Right atrium auricular region (tissue), 2 donors: ENCODE data around the gene PKLR. TPM values are rescaled to one million over a fixed set of nuclear protein-coding genes. Genes with fewer than 3 reads are reported as not detected.
"Not testable (repeated sequence)": the region's sequence is repeated elsewhere in the genome, so short reads cannot be mapped to it uniquely, and the experiment has no call there.

Source experiments
- DNase-seq: peaks from one replicate; pipeline ENCODE4 v3.0.0-alpha.2; 2019; ENCODE audit warnings: low spot score
- H3K27ac ChIP-seq, 2 donors: fragments of 200-600 bp; sonication (generic); 1 replicate in 1 of 2; 2 replicates in 1 of 2; pipeline ENCODE4 v1.5.1; 2016 to 2019
- H3K27me3 ChIP-seq, 2 donors: fragments of 200-600 bp; sonication (generic); one replicate each; pipeline versions ENCODE4 v1.5.1 to v1.6.0; 2017 to 2019
- H3K36me3 ChIP-seq: fragments of 200-600 bp; sonication (generic); one replicate; pipeline ENCODE4 v1.5.1; 2016
- H3K4me1 ChIP-seq, 2 donors: fragments of 200-600 bp; sonication (generic); one replicate each; pipeline versions ENCODE4 v1.5.1 to v1.6.0; 2017 to 2019
- H3K4me3 ChIP-seq, 2 donors: fragments of 200-600 bp; sonication (generic); 1 replicate in 1 of 2; 2 replicates in 1 of 2; pipeline ENCODE4 v1.5.1; 2017 to 2019; ENCODE audit warnings: mild to moderate bottlenecking in 1 of 2, moderate library complexity in 1 of 2
- H3K9me3 ChIP-seq, 2 donors: fragments of 200-600 bp; sonication (generic); one replicate each; pipeline ENCODE4 v1.5.1; 2019
- total RNA-seq, 2 donors: library from RNA; depleted of rRNA; stranded (reverse); fragments of >200 nt; gene quantifications; one replicate each; pipeline ENCODE4 v1.1.0, GENCODE V29; 2016
- TF ChIP-seq, protein P1 (sequence below), 2 donors: fragments of 200-600 bp; sonication (generic); IDR thresholded peaks; one replicate each; pipeline ENCODE4 v1.5.1; 2019; ENCODE audit warnings: antibody characterized with exemption in 2 of 2

PKLR gene
- total RNA-seq, 2 donors from 2014 or later = not detected

DNA sequence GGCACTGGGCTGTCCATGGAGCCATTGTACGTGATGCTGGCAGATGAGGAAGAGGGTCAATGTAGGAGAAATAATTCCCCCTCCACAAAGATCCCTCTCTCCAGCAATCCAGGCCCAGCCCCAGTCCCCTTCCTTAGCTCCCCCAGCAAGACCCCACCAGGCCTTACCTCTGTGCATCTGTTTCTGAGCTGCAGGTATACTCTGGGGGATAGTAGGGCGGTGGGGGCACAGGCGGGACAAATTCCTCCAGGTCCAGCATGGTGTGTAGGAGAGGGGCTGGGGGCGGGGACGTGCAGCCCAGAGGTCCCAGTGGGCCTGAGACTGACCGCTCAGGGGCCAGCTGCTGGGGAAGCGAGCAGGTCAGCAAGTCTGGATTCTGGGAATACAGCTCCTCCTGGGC lies 49.7 kb downstream of the PKLR start:
- Histone ChIP-seq H3K9me3 (no peaks in the 10 kb centered on the region), H3K4me1 (peaks cover 0 to 44% of the 10 kb centered on the region in 2 donors), H3K36me3 (peaks cover 9% of the 10 kb centered on the region), H3K4me3 (no peak overlapping the region), H3K27me3 (no peaks in the 10 kb centered on the region), H3K27ac (no peak overlapping the region)
- TF ChIP-seq, protein P1, sequence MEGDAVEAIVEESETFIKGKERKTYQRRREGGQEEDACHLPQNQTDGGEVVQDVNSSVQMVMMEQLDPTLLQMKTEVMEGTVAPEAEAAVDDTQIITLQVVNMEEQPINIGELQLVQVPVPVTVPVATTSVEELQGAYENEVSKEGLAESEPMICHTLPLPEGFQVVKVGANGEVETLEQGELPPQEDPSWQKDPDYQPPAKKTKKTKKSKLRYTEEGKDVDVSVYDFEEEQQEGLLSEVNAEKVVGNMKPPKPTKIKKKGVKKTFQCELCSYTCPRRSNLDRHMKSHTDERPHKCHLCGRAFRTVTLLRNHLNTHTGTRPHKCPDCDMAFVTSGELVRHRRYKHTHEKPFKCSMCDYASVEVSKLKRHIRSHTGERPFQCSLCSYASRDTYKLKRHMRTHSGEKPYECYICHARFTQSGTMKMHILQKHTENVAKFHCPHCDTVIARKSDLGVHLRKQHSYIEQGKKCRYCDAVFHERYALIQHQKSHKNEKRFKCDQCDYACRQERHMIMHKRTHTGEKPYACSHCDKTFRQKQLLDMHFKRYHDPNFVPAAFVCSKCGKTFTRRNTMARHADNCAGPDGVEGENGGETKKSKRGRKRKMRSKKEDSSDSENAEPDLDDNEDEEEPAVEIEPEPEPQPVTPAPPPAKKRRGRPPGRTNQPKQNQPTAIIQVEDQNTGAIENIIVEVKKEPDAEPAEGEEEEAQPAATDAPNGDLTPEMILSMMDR (IDR thresholded peaks at IDR 0.05) = no peak
- DNase-seq = no peak

DNA sequence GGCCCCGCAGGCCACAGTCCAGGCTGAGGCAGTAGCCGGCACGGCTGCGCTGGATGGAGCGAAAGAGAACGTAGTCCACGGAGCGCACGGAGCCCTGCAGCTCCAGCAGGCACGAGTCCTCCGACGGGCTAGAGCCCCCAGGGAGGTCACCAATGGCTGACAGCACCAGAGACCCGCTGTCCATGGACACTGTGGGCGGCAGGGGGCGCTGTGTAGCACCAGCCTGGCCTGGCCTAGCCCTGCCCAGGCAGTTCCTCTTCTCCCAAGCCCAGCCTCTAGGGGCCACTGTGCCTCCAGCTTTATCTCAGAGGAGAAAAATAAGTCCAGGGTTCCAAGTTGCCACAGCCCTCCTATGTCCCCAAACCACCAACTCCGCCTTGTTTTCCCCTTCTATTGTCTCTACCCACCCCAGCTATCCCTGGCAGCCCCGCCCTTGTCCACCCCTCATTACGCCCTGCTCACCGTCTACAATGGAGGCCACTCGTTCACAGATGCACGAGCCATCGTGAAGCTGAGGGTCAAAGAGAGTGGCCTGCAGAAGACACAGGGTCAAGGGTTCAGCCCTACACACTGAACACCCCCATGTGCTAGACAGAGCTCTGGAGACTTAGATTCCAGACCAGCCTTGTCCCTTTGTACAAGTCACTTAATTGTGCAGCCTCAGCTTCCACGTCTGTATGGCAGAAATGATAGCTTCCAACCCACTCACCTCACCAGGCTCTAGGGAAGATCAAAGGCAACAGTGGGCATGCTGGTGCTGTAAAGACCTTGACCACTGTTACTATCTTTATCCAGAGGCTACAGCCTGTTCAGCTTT lies 50.4 kb downstream of the PKLR start:
- DNase-seq = peak; percentile 91
- Histone ChIP-seq H3K27ac (peak overlapping the region; percentile 37 to 49), H3K4me3 (peak overlapping the region; percentile 12 to 37), H3K4me1 (peaks cover 0 to 37% of the 10 kb centered on the region in 2 donors), H3K9me3 (no peaks in the 10 kb centered on the region), H3K27me3 (no peaks in the 10 kb centered on the region), H3K36me3 (peaks cover 9% of the 10 kb centered on the region)
- TF ChIP-seq, protein P1 (IDR thresholded peaks at IDR 0.05) = peak; percentile 99 to 100

DNA sequence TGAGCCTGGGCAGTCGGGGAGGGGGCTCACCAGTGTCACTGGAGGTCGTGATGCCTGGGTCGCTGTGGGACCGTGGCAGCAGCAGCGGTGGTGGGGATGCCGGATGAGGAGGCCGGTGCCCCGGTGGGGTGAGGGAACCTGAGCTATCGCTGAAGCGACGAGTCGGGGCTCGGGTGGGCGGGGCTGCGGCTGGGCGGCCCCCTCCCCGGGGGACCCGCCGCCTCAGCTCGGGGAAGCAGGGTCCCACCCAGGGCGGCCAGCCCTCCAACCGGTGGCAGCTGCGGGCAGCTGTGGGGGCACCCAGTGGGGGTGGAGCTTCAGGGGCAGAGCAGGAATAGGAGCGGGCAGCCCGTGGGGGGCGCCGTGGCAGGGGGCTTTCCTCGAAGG lies 51.0 kb downstream of the PKLR start:
- no peaks in the 10 kb centered on the region for H3K9me3 ChIP-seq
- peak overlapping the region; percentile 37 to 49 for H3K27ac ChIP-seq
- peaks cover 9% of the 10 kb centered on the region for H3K36me3 ChIP-seq
- H3K4me1 ChIP-seq = peaks cover 0 to 34% of the 10 kb centered on the region in 2 donors
- no peaks in the 10 kb centered on the region for H3K27me3 ChIP-seq
- peak overlapping the region; percentile 12 to 37 for H3K4me3 ChIP-seq
- DNase-seq = no peak
- TF ChIP-seq, protein P1 (IDR thresholded peaks at IDR 0.05) = no peak

DNA sequence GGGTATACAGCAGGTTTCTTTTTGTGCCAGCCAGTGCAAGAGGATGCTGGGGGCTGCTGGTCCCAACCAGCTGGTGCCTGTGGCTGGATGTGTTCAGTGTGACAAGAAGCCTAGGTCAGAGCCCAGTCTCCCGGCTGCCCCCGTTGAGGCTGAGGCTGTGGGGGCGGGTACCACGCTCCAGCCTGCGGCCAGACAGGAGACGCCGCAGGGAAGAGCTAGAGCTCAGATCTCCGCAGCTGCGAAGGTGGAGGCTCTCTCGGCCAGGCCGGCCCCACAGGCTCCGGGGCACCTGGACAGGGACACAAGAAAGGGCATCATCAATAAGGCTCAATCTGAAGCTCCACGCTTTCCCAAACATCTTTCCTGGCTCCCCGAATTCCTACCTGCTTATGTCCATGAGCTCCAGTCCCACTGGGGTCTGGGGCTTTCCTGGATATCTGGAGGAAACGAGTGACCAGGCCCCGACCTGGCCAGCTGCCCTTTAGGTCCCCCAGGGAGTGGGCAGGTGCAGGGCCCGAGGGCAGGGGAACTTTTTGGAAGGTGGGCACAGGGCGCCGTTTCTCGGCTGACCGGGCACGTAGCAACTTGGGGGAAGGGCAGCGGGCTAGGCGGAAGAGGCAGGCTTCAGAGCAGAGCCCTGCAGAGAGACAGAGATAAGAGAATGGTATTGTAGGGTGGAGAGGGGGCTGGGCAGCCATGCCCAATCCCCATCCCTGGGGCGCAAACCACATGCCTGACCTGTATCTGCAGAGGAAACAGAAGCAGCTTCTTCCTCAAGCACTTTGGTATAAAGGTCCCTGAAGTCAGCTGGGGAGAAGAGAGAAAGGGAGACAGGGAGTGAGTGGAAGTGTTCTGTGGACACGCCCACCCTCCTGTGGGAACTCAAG lies 53.3 kb downstream of the PKLR start:
- Histone ChIP-seq H3K27ac (no peak overlapping the region), H3K4me3 (no peak overlapping the region), H3K27me3 (no peaks in the 10 kb centered on the region), H3K36me3 (peaks cover 9% of the 10 kb centered on the region), H3K9me3 (no peaks in the 10 kb centered on the region), H3K4me1 (peaks cover 3 to 28% of the 10 kb centered on the region in 2 donors)
- TF ChIP-seq, protein P1 (IDR thresholded peaks at IDR 0.05) = no peak
- DNase-seq = no peak

DNA sequence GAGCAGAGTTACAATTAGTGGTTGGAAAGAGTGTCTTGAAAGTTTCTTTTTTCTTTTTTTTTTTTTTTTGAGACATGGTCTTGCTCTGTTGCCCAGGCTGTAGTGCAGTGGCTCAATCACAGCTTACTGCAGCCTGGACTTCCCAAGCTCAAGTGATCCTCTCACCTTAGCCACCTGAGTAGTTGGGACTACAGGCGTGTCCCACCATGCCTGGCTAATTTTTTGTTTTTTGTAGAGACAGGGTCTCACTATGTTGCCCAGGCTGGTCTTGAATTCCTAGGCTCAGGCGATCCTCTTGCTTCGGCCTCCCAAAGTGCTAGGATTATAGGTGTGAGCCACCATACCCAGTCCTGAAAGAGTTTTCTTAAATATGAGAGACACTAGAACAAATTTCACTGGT lies 54.4 kb downstream of the PKLR start:
- peaks cover 3 to 30% of the 10 kb centered on the region in 2 donors for H3K4me1 ChIP-seq
- H3K36me3 ChIP-seq, H3K27ac ChIP-seq, DNase-seq, H3K27me3 ChIP-seq, H3K4me3 ChIP-seq, H3K9me3 ChIP-seq: not testable (repeated sequence)

DNA sequence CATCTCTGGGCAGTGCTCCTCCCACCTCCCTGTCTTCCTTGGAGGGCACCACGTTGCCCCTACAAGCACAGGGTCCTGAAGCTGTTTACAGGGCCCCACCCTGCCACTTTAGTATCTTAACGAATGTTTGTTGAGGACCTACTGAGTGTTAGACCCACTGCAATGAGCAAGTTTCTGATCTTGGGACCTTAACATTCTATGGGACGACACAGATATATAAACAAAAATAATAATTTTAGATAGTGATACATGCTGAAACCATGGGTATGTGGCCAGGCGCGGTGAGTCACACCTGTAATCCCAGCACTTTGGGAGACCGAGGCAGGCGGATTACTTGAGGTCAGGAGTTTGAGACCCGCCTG lies 56.1 kb downstream of the PKLR start:
- H3K4me3 ChIP-seq = peak overlapping the region; percentile 58 to 63
- peak overlapping the region; percentile 89 to 92 for H3K27ac ChIP-seq
- peaks cover 3 to 26% of the 10 kb centered on the region in 2 donors for H3K4me1 ChIP-seq
- H3K27me3 ChIP-seq = no peaks in the 10 kb centered on the region
- no peak for DNase-seq
- peaks cover 9% of the 10 kb centered on the region for H3K36me3 ChIP-seq
- H3K9me3 ChIP-seq = no peaks in the 10 kb centered on the region
- TF ChIP-seq, protein P1 (IDR thresholded peaks at IDR 0.05) = no peak
